K562 (cell line): ENCODE results near the gene IGIP. TPM values are rescaled to one million over a fixed set of nuclear protein-coding genes. Genes with fewer than 3 reads are reported as not detected.

Source experiments
- DEAF1 ChIP-seq: fragments of 450-650 bp; formaldehyde crosslinking; IDR thresholded peaks from 2 replicates; pipeline ENCODE4 v1.4.0; 2020; ENCODE audit warnings: mild to moderate bottlenecking, moderate library complexity
- FOSL1 ChIP-seq: fragments of 200-800 bp; sonication (Bioruptor generic); conservative IDR thresholded peaks from 2 replicates; pipeline ENCODE4 v1.6.1; 2016; ENCODE audit warnings: missing genetic modification characterization, missing compliant biosample characterization
- L3MBTL2 ChIP-seq: fragments of 450-650 bp; IDR thresholded peaks from 2 replicates; pipeline ENCODE4 v1.6.1; 2016; ENCODE audit warnings: mild to moderate bottlenecking, moderate library complexity
- MITF ChIP-seq: IDR thresholded peaks from 2 replicates; pipeline ENCODE4 v1.6.1; 2014; ENCODE audit warnings: antibody characterized with exemption
- OTX1 ChIP-seq: fragments of 450-650 bp; formaldehyde crosslinking; IDR thresholded peaks from 2 replicates; pipeline ENCODE4 v1.4.0; 2022; ENCODE audit warnings: mild to moderate bottlenecking
- SOX6 ChIP-seq: fragments of 450-650 bp; IDR thresholded peaks from 2 replicates; pipeline ENCODE4 v1.6.1; 2014; ENCODE audit warnings: mild to moderate bottlenecking
- SRF ChIP-seq, 2 experiments: fragments of 250-450, 450-650 bp in 1 of 2; sonication (Bioruptor Pico) in 1 of 2; sonication (generic) in 1 of 2; formaldehyde crosslinking; IDR thresholded peaks; 2 replicates each; pipeline versions ENCODE4 v1.5.0 to v1.5.1; 2020 to 2022; ENCODE audit warnings: mild to moderate bottlenecking in 1 of 2, missing genetic modification reagents in 1 of 2
- TBL1XR1 ChIP-seq, 2 experiments: IDR thresholded peaks; 2 replicates each; pipeline ENCODE4 v1.6.1; 2012; ENCODE audit warnings: improper control_type of control experiment in 2 of 2, low read length in 2 of 2, mild to moderate bottlenecking in 1 of 2
- TCF7L2 ChIP-seq: fragments of 150-350 bp; IDR thresholded peaks from 2 replicates; pipeline ENCODE4 v1.6.1; 2016; ENCODE audit warnings: low read depth, mild to moderate bottlenecking, low read length, moderate library complexity
- TOE1 ChIP-seq, 2 experiments: fragments of 450-650 bp in 1 of 2; sonication (generic) in 1 of 2; formaldehyde crosslinking in 1 of 2; IDR thresholded peaks; 2 replicates each; pipeline versions ENCODE4 v1.7.1 to v1.8.0; 2016 to 2022; ENCODE audit warnings: borderline replicate concordance in 2 of 2, mild to moderate bottlenecking in 2 of 2, antibody characterized with exemption in 1 of 2, inconsistent platforms in 1 of 2, low read depth in 1 of 2, missing genetic modification reagents in 1 of 2, moderate library complexity in 1 of 2
- XRCC5 ChIP-seq: fragments of 200-400 bp; formaldehyde crosslinking; IDR thresholded peaks from 2 replicates; pipeline ENCODE4 v1.6.1; 2017; ENCODE audit warnings: low read depth, mild to moderate bottlenecking, low read length
- ZEB2 ChIP-seq: fragments of 450-650 bp; IDR thresholded peaks from 2 replicates; pipeline ENCODE4 v1.6.1; 2016
- ZFX ChIP-seq: sonication (generic); formaldehyde crosslinking; IDR thresholded peaks from 2 replicates; pipeline ENCODE4 v1.8.0; 2022; ENCODE audit warnings: mild to moderate bottlenecking, missing genetic modification reagents, moderate library complexity
- polyA plus RNA-seq, 8 experiments: library from polyadenylated mRNA; depleted of rRNA in 4 of 8; stranded (reverse) in 5 of 8; unstranded in 3 of 8; fragments of >200 nt; fragmentation: Nextera tagmentation in 2 of 8; fragmentation: Illumina TruSeq in 1 of 8; extraction: Ambion mirVana in 2 of 8; extraction: Trizol in 1 of 8; gene quantifications; 2 replicates each; pipeline versions ENCODE4 v1.2.1 to v1.2.3, GENCODE V29; 2011 to 2014; ENCODE audit warnings: inconsistent platforms in 1 of 8, missing spikeins in 1 of 8
- total RNA-seq, 7 experiments: library from RNA; depleted of rRNA in 6 of 7; stranded (reverse); fragments of >200 nt in 6 of 7; fragmentation: Illumina TruSeq in 2 of 7; extraction: Trizol in 2 of 7; gene quantifications; 2 replicates each; pipeline versions ENCODE4 v1.2.1 to v1.2.3, GENCODE V29; 2011 to 2021; ENCODE audit warnings: low replicate concordance in 1 of 7
- TF ChIP-seq, protein P1 (sequence below), 3 experiments: IDR thresholded peaks in 2 of 3; conservative IDR thresholded peaks in 1 of 3; 2 replicates each; pipeline ENCODE4 v1.5.1; 2011 to 2012; ENCODE audit warnings: low read length in 3 of 3, mild to moderate bottlenecking in 3 of 3, control low read depth in 2 of 3, improper control_type of control experiment in 1 of 3, inconsistent platforms in 1 of 3, low read depth in 1 of 3, mixed read lengths in 1 of 3, moderate library complexity in 1 of 3; ENCODE audit not compliant: insufficient read depth in 2 of 3
- TF ChIP-seq, protein P2 (sequence below): fragments of 200-800 bp; sonication (Bioruptor generic); IDR thresholded peaks from 2 replicates; pipeline ENCODE4 v1.6.1; 2017; ENCODE audit warnings: missing genetic modification characterization, missing compliant biosample characterization
- TF ChIP-seq, protein P3 (sequence below): fragments of 250-450 bp; sonication (Bioruptor Pico); IDR thresholded peaks from 2 replicates; pipeline ENCODE4 v1.5.0; 2021
- TF ChIP-seq, protein P4 (sequence below), 2 experiments: fragments of 450-650 bp in 1 of 2; sonication (generic) in 1 of 2; formaldehyde crosslinking; conservative IDR thresholded peaks; 2 replicates each; pipeline versions ENCODE4 v1.4.0 to v1.8.1; 2020 to 2022; ENCODE audit warnings: mild to moderate bottlenecking in 1 of 2, missing genetic modification reagents in 1 of 2

Gene IGIP
- total and polyA plus RNA-seq, 9 of the 15 experiments (the other 6 are each of a cell fraction or from before 2014, with no cell fraction given): 0.52 to 1.6 (median 1.2) TPM

- TF ChIP-seq SOX6: peak; percentile 44; the same call in 1 of the 2 replicates
- TF ChIP-seq TOE1 (IDR thresholded peaks at IDR 0.05; ENCODE audit: borderline replicate concordance): peak; percentile 73
- no peak for TF ChIP-seq TOE1 (CRISPR knock-in tag; IDR thresholded peaks at IDR 0.05; ENCODE audit: borderline replicate concordance, low read depth)
- no peak for TF ChIP-seq OTX1 (CRISPR knock-in tag)
- TF ChIP-seq XRCC5: peak; percentile 84
- TF ChIP-seq, protein P1, sequence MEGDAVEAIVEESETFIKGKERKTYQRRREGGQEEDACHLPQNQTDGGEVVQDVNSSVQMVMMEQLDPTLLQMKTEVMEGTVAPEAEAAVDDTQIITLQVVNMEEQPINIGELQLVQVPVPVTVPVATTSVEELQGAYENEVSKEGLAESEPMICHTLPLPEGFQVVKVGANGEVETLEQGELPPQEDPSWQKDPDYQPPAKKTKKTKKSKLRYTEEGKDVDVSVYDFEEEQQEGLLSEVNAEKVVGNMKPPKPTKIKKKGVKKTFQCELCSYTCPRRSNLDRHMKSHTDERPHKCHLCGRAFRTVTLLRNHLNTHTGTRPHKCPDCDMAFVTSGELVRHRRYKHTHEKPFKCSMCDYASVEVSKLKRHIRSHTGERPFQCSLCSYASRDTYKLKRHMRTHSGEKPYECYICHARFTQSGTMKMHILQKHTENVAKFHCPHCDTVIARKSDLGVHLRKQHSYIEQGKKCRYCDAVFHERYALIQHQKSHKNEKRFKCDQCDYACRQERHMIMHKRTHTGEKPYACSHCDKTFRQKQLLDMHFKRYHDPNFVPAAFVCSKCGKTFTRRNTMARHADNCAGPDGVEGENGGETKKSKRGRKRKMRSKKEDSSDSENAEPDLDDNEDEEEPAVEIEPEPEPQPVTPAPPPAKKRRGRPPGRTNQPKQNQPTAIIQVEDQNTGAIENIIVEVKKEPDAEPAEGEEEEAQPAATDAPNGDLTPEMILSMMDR (IDR thresholded peaks at IDR 0.05 in 2 of 3, conservative IDR thresholded peaks at IDR 0.05 in 1 of 3; ENCODE audit: insufficient read depth in 2 of 3, low read depth in 1 of 3, low read length in 3 of 3): 0 out of 6 replicates have a peak, but pooled peaks of 1 of the 3 experiments have one; percentile 7
- no peak for TF ChIP-seq DEAF1 (CRISPR knock-in tag)
- no peak for TF ChIP-seq TCF7L2
- peak; percentile 83 for TF ChIP-seq MITF
- TF ChIP-seq, protein P2, sequence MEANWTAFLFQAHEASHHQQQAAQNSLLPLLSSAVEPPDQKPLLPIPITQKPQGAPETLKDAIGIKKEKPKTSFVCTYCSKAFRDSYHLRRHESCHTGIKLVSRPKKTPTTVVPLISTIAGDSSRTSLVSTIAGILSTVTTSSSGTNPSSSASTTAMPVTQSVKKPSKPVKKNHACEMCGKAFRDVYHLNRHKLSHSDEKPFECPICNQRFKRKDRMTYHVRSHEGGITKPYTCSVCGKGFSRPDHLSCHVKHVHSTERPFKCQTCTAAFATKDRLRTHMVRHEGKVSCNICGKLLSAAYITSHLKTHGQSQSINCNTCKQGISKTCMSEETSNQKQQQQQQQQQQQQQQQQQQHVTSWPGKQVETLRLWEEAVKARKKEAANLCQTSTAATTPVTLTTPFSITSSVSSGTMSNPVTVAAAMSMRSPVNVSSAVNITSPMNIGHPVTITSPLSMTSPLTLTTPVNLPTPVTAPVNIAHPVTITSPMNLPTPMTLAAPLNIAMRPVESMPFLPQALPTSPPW (CRISPR knock-in tag): peak; percentile 57
- TF ChIP-seq, protein P3, sequence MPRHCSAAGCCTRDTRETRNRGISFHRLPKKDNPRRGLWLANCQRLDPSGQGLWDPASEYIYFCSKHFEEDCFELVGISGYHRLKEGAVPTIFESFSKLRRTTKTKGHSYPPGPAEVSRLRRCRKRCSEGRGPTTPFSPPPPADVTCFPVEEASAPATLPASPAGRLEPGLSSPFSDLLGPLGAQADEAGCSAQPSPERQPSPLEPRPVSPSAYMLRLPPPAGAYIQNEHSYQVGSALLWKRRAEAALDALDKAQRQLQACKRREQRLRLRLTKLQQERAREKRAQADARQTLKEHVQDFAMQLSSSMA (CRISPR knock-in tag): 0 out of 2 replicates have a peak, but pooled peaks have one; percentile 42
- peak; percentile 73 for TF ChIP-seq ZFX (CRISPR knock-in tag)
- TF ChIP-seq FOSL1 (tag): no peak
- 0 out of 4 replicates have a peak, but pooled peaks of 1 of the 2 experiments have one; percentile 9 for TF ChIP-seq TBL1XR1 (IDR thresholded peaks at IDR 0.05; ENCODE audit: low read length in 2 of 2)
- peak; percentile 57 for TF ChIP-seq L3MBTL2
- TF ChIP-seq, protein P4, sequence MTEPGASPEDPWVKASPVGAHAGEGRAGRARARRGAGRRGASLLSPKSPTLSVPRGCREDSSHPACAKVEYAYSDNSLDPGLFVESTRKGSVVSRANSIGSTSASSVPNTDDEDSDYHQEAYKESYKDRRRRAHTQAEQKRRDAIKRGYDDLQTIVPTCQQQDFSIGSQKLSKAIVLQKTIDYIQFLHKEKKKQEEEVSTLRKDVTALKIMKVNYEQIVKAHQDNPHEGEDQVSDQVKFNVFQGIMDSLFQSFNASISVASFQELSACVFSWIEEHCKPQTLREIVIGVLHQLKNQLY (CRISPR knock-in tag; conservative IDR thresholded peaks at IDR 0.05): 0 out of 4 replicates have a peak, but pooled peaks of 1 of the 2 experiments have one; percentile 56
- peak; percentile 89 for TF ChIP-seq ZEB2
- TF ChIP-seq SRF (CRISPR knock-in tag; IDR thresholded peaks at IDR 0.05): 0 out of 4 replicates have a peak, but pooled peaks of 1 of the 2 experiments have one; percentile 6
These were observed 49.0 kb downstream of the IGIP start, which contains the start of gene CYSTM1 (continued) for GRCh38 chr5:140174465-140175366.
